WI38 (cell line): ENCODE measurements around the gene SLC13A3.

ENCODE experiments used
- H3K4me3 ChIP-seq: 2 replicates; pipeline ENCODE4 v1.5.1; 2011; ENCODE audit warnings: low read depth, mild to moderate bottlenecking, control low read depth, low read length
- CTCF ChIP-seq: IDR thresholded peaks from 2 replicates; pipeline ENCODE4 v1.5.1; 2012; ENCODE audit warnings: low read depth, mild to moderate bottlenecking, control low read depth, low read length

The SLC13A3 gene

GRCh38 chr20:46523108-46523507 lies 128.2 kb downstream of the SLC13A3 start:
- H3K4me3 ChIP-seq: no peak overlapping the region
- TF ChIP-seq CTCF: no peak

- TF ChIP-seq CTCF: peak; percentile 51
- H3K4me3 ChIP-seq: no peak overlapping the region
These were observed 130.2 kb downstream of the SLC13A3 start for GRCh38 chr20:46520976-46521579.

- no peak overlapping the region for H3K4me3 ChIP-seq
- TF ChIP-seq CTCF: no peak
These were observed 130.7 kb downstream of the SLC13A3 start for GRCh38 chr20:46520540-46520939.

GRCh38 chr20:46519471-46520068 lies 131.7 kb downstream of the SLC13A3 start:
- no peak overlapping the region for H3K4me3 ChIP-seq
- TF ChIP-seq CTCF: no peak

- peak within 1 kb of the TSS; percentile 38 for H3K4me3 ChIP-seq
- no peak for TF ChIP-seq CTCF
These were observed 138.1 kb downstream of the SLC13A3 start, which contains the start of gene ZNF334 for GRCh38 chr20:46512943-46513844. Gene ZNF334 (minus strand): TSS chr20:46513559. CDS start chr20:46512102, 1,457 bp downstream.

GRCh38 chr20:46509523-46509922 lies 141.7 kb downstream of the SLC13A3 start:
- no peak for TF ChIP-seq CTCF
- H3K4me3 ChIP-seq: no peak overlapping the region
